SHP77 (cell line): ENCODE data around the gene KIF26B.

Source experiments
- DNase-seq, 2 experiments: peaks; one replicate each; lab custom pipeline; 2025; lab: John Stamatoyannopoulos, UW

KIF26B gene

GRCh38 chr1:245512181-245512888 is 357.6 kb downstream of the KIF26B start:
- no peak for DNase-seq

GRCh38 chr1:245512980-245513578 is 358.3 kb downstream of the KIF26B start:
- DNase-seq = no peak

- no peak for DNase-seq
Measured at GRCh38 chr1:245516284-245516759, 361.5 kb downstream of the KIF26B start.

- no peak for DNase-seq
Measured at GRCh38 chr1:245520611-245521010, 365.8 kb downstream of the KIF26B start.

- no peak for DNase-seq
Measured at GRCh38 chr1:245526141-245526540, 371.4 kb downstream of the KIF26B start.

GRCh38 chr1:245528258-245528635 is 373.5 kb downstream of the KIF26B start:
- no peak for DNase-seq

GRCh38 chr1:245530937-245531336 is 376.2 kb downstream of the KIF26B start:
- DNase-seq = no peak

- DNase-seq = no peak
Measured at GRCh38 chr1:245537992-245538391, 383.2 kb downstream of the KIF26B start.

GRCh38 chr1:245538671-245539070 is 383.9 kb downstream of the KIF26B start:
- no peak for DNase-seq

GRCh38 chr1:245541369-245541768 is 386.6 kb downstream of the KIF26B start:
- DNase-seq = no peak

GRCh38 chr1:245542365-245542764 is 387.6 kb downstream of the KIF26B start:
- no peak for DNase-seq

- DNase-seq = no peak
Measured at GRCh38 chr1:245544236-245544635, 389.5 kb downstream of the KIF26B start.

GRCh38 chr1:245546875-245547274 is 392.1 kb downstream of the KIF26B start:
- no peak for DNase-seq

- DNase-seq = no peak
Measured at GRCh38 chr1:245549996-245550719, 395.4 kb downstream of the KIF26B start.

- DNase-seq = no peak
Measured at GRCh38 chr1:245550720-245551043, 395.9 kb downstream of the KIF26B start.

- no peak for DNase-seq
Measured at GRCh38 chr1:245551536-245551935, 396.8 kb downstream of the KIF26B start.

GRCh38 chr1:245552331-245552730 is 397.5 kb downstream of the KIF26B start:
- DNase-seq = no peak

- DNase-seq = no peak
Measured at GRCh38 chr1:245556057-245556456, 401.3 kb downstream of the KIF26B start.

- no peak for DNase-seq
Measured at GRCh38 chr1:245558069-245558468, 403.3 kb downstream of the KIF26B start.

GRCh38 chr1:245560316-245560859 is 405.6 kb downstream of the KIF26B start:
- DNase-seq = no peak

GRCh38 chr1:245561665-245562234 is 407.0 kb downstream of the KIF26B start:
- DNase-seq = no peak

GRCh38 chr1:245566134-245566533 is 411.3 kb downstream of the KIF26B start:
- no peak for DNase-seq

- DNase-seq = no peak
Measured at GRCh38 chr1:245566952-245567351, 412.2 kb downstream of the KIF26B start.
